Endothelial cell of umbilical vein (primary cell): ENCODE data around the gene TAX1BP3. TPM values are rescaled to one million over a fixed set of nuclear protein-coding genes. Genes with fewer than 3 reads are reported as not detected.

Experiments used
- BruUV-seq: library from RNA; stranded (reverse); fragments of 400-500 nt; replicated peaks from 2 replicates; lab custom pipeline; 2021; lab: Mats Ljungman, UMichigan
- CTCF ChIA-PET: fragments of 300-600, 350-600 bp; sonication (Branson Sonifier 250); formaldehyde crosslinking; loops from one replicate; lab custom pipeline; 2021; ENCODE audit warnings: antibody characterized with exemption, inconsistent platforms; lab: Charles Lee
- POLR2A ChIA-PET: fragments of 300-600, 350-600 bp; sonication (Branson Sonifier 250); formaldehyde crosslinking; loops from one replicate; lab custom pipeline; 2021; ENCODE audit warnings: antibody characterized with exemption, inconsistent platforms; lab: Charles Lee
- DNase-seq: peaks from one replicate; pipeline ENCODE4 v3.0.0-alpha.2; 2011; ENCODE audit warnings: low read depth, low spot score
- FAIRE-seq: peaks from 2 replicates; lab custom pipeline; 2011; peaks lifted over from hg19 to GRCh38; lab: Jason Lieb, UNC
- H2AFZ ChIP-seq: 2 replicates; pipeline ENCODE4 v1.6.0; 2012; ENCODE audit warnings: low read depth, low read length, control low read depth, inconsistent platforms
- H3K27ac ChIP-seq: 2 replicates; pipeline ENCODE4 v1.5.1; 2011; ENCODE audit warnings: low read depth, mild to moderate bottlenecking, control low read depth, low read length, moderate library complexity; ENCODE audit not compliant: insufficient read depth
- H3K27me3 ChIP-seq, 2 experiments: 2 replicates each; pipeline versions ENCODE4 v1.6.0 to v1.6.1; 2011; ENCODE audit warnings: low read length in 2 of 2, mixed read lengths in 1 of 2; ENCODE audit not compliant: control insufficient read depth in 2 of 2, insufficient read depth in 2 of 2
- H3K36me3 ChIP-seq, 2 experiments: 2 replicates in 1 of 2; 3 replicates in 1 of 2; pipeline ENCODE4 v1.5.1; 2011; ENCODE audit warnings: low read length in 2 of 2, mild to moderate bottlenecking in 1 of 2, moderate library complexity in 1 of 2; ENCODE audit not compliant: control insufficient read depth in 2 of 2, insufficient read depth in 2 of 2; ENCODE audit errors: extremely low read depth in 1 of 2
- H3K4me1 ChIP-seq: 3 replicates; pipeline ENCODE4 v1.5.1; 2011; ENCODE audit warnings: mild to moderate bottlenecking, low read length; ENCODE audit not compliant: control insufficient read depth, insufficient read depth; ENCODE audit errors: extremely low read depth
- H3K4me2 ChIP-seq: 2 replicates; pipeline ENCODE4 v1.6.1; 2011; ENCODE audit warnings: low read length, control low read depth, mixed read lengths; ENCODE audit not compliant: insufficient read depth
- H3K4me3 ChIP-seq, 3 experiments: fragments of 200-600 bp in 1 of 3; sonication (generic), shearing (Covaris generic) in 1 of 3; replicated peaks in 1 of 3; 2 replicates each; pipeline ENCODE4 v1.5.1; 2011 to 2016; ENCODE audit warnings: control low read depth in 3 of 3, low read length in 3 of 3, mild to moderate bottlenecking in 2 of 3, inconsistent platforms in 1 of 3, low read depth in 1 of 3, moderate library complexity in 1 of 3; ENCODE audit not compliant: insufficient read depth in 1 of 3
- H3K79me2 ChIP-seq: 2 replicates; pipeline ENCODE4 v1.6.0; 2012; ENCODE audit warnings: low read length, inconsistent platforms; ENCODE audit not compliant: control insufficient read depth, insufficient read depth
- H3K9ac ChIP-seq: replicated peaks from 2 replicates; pipeline ENCODE3; 2011; ENCODE audit warnings: low read length, control low read depth; ENCODE audit not compliant: insufficient read depth; ENCODE audit errors: extremely low read depth
- H3K9me1 ChIP-seq: replicated peaks from 3 replicates; pipeline ENCODE4 v1.6.0; 2011; ENCODE audit warnings: mild to moderate bottlenecking, low read length; ENCODE audit not compliant: control insufficient read depth, insufficient read depth; ENCODE audit errors: extremely low read depth
- H3K9me3 ChIP-seq: replicated peaks from 2 replicates; pipeline ENCODE4 v1.5.1; 2012; ENCODE audit warnings: low read length, inconsistent platforms; ENCODE audit not compliant: control insufficient read depth, insufficient read depth
- H4K20me1 ChIP-seq: replicated peaks from 2 replicates; pipeline ENCODE3; 2011; ENCODE audit warnings: mild to moderate bottlenecking, low read length; ENCODE audit not compliant: control insufficient read depth, insufficient read depth; ENCODE audit errors: extremely low read depth
- EZH2 ChIP-seq: IDR thresholded peaks from 2 replicates; pipeline ENCODE4 v1.6.1; 2012; ENCODE audit warnings: borderline replicate concordance, low read depth, mild to moderate bottlenecking, moderate library complexity, low read length, inconsistent platforms; ENCODE audit not compliant: severe bottlenecking
- FOS ChIP-seq: IDR thresholded peaks from 2 replicates; pipeline ENCODE4 v1.6.1; 2011; ENCODE audit warnings: mild to moderate bottlenecking, low read length, moderate library complexity, borderline replicate concordance; ENCODE audit not compliant: insufficient read depth
- GATA2 ChIP-seq: IDR thresholded peaks from 2 replicates; pipeline ENCODE4 v1.7.0; 2011; ENCODE audit warnings: low read depth, mild to moderate bottlenecking, moderate library complexity, mixed read lengths, low read length; ENCODE audit not compliant: insufficient read length, insufficient read depth
- JUN ChIP-seq: IDR thresholded peaks from 2 replicates; pipeline ENCODE4 v1.6.1; 2011; ENCODE audit warnings: borderline replicate concordance, low read depth; ENCODE audit not compliant: insufficient read length, insufficient read depth
- MYC ChIP-seq: IDR thresholded peaks from one replicate; pipeline ENCODE4 v1.6.1; 2011; ENCODE audit warnings: mild to moderate bottlenecking, low read depth, low read length
- POLR2A ChIP-seq: IDR thresholded peaks from 2 replicates; pipeline ENCODE4 v1.6.1; 2012; ENCODE audit warnings: low read depth, mild to moderate bottlenecking, control low read depth, low read length
- POLR2AphosphoS5 ChIP-seq: IDR thresholded peaks from 2 replicates; pipeline ENCODE4 v1.6.1; 2012; ENCODE audit warnings: low read depth, mild to moderate bottlenecking, control low read depth, low read length, moderate library complexity; ENCODE audit not compliant: insufficient read depth
- dilution Hi-C: fragments of 300-500 bp; cut with MboI; formaldehyde crosslinking; loops from one replicate; pipeline ENCODE4 v1.15.0; 2019; ENCODE audit warnings: low sequenced_read_pairs; ENCODE audit not compliant: extremely low pct_ligation_motif_present
- intact Hi-C: fragments of 100-400 bp; cut with micrococcal nuclease; formaldehyde crosslinking; loops from one replicate; pipeline ENCODE4 v1.10.0; 2022
- polyA plus RNA-seq, 4 experiments: library from polyadenylated mRNA; depleted of rRNA in 3 of 4; stranded (reverse) in 3 of 4; unstranded in 1 of 4; fragments of >200 nt; gene quantifications; 2 replicates each; pipeline versions ENCODE4 v1.2.1 to v1.2.3, GENCODE V29; 2011 to 2012; ENCODE audit warnings: missing spikeins in 1 of 4
- total RNA-seq: library from RNA; stranded (reverse); gene quantifications from 2 replicates; pipeline ENCODE4 v1.2.3, GENCODE V29; 2021
- TF ChIP-seq, protein P1 (sequence below): IDR thresholded peaks from 2 replicates; pipeline ENCODE4 v1.6.1; 2011; ENCODE audit not compliant: insufficient read depth, insufficient read length
- TF ChIP-seq, protein P2 (sequence below), 2 donors: IDR thresholded peaks; 1 replicate in 1 of 2; 2 replicates in 1 of 2; pipeline ENCODE4 v1.5.1; 2011; ENCODE audit warnings: low read length in 2 of 2, mild to moderate bottlenecking in 2 of 2, moderate library complexity in 2 of 2, control low read depth in 1 of 2, inconsistent platforms in 1 of 2, low read depth in 1 of 2; ENCODE audit not compliant: insufficient read depth in 1 of 2; ENCODE audit errors: extremely low read depth in 1 of 2

The TAX1BP3 gene
- total and polyA plus RNA-seq, 2 donors (not counting 3 experiments of a cell fraction or from before 2014, with no cell fraction given) = 254 to 315 TPM

DNA sequence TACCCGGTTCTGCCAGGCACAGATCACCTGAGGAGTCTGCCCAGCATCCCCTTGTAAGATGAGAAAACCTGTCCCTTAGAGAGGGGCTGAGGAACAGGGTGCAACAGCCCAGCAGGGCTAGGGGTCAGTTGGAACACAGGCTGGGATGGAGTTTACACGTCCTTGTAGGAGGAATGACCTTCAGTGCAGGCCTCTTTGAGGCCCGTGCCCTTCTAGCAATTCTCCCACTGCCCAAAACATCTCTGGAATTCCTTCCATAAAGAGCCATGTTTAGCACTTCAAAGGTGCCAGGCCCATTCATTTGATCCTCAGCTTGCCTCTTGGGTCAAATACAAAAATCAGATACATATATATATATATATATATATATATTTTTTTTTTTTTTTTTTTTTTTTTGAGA lies 27.4 kb downstream of the TAX1BP3 start:
- CTCF ChIA-PET = interaction anchor here (1.2 kb wide), 1 partner anchor 592 kb away, joined by 5 read pairs; no protein-coding TSS in a partner anchor
- POLR2A ChIA-PET = no interaction called here

More for the DNA sequence above, 27.4 kb downstream of the TAX1BP3 start:
- Histone ChIP-seq H3K4me2 (no peak overlapping the region), H3K9me1 (no peaks in the 10 kb centered on the region), H3K79me2 (peaks cover 6% of the 10 kb centered on the region), H2AFZ (no peak overlapping the region), H3K9ac (no peak overlapping the region), H3K4me1 (peaks cover 10% of the 10 kb centered on the region), H3K9me3 (no peaks in the 10 kb centered on the region), H3K27ac (no peak overlapping the region), H3K4me3 (no peak overlapping the region), H3K36me3 (peaks cover 0 to 7% of the 10 kb centered on the region in 2 experiments), H3K27me3 (no peaks in the 10 kb centered on the region), H4K20me1 (no peaks in the 10 kb centered on the region)
- BruUV-seq = no TSS peak
- intact Hi-C loops = no loop called here
- FAIRE-seq (no peak), DNase-seq (no peak)
- no peak for TF ChIP-seq JUN
- no peak for TF ChIP-seq POLR2AphosphoS5
- TF ChIP-seq MYC = no peak
- TF ChIP-seq GATA2 = no peak
- TF ChIP-seq, protein P1, sequence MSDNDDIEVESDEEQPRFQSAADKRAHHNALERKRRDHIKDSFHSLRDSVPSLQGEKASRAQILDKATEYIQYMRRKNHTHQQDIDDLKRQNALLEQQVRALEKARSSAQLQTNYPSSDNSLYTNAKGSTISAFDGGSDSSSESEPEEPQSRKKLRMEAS = no peak
- no peak for TF ChIP-seq FOS
- TF ChIP-seq EZH2 = no peak
- no peak for TF ChIP-seq POLR2A
- TF ChIP-seq, protein P2, sequence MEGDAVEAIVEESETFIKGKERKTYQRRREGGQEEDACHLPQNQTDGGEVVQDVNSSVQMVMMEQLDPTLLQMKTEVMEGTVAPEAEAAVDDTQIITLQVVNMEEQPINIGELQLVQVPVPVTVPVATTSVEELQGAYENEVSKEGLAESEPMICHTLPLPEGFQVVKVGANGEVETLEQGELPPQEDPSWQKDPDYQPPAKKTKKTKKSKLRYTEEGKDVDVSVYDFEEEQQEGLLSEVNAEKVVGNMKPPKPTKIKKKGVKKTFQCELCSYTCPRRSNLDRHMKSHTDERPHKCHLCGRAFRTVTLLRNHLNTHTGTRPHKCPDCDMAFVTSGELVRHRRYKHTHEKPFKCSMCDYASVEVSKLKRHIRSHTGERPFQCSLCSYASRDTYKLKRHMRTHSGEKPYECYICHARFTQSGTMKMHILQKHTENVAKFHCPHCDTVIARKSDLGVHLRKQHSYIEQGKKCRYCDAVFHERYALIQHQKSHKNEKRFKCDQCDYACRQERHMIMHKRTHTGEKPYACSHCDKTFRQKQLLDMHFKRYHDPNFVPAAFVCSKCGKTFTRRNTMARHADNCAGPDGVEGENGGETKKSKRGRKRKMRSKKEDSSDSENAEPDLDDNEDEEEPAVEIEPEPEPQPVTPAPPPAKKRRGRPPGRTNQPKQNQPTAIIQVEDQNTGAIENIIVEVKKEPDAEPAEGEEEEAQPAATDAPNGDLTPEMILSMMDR (IDR thresholded peaks at IDR 0.05; ENCODE audit: extremely low read depth in 1 of 2, insufficient read depth in 1 of 2, low read depth in 1 of 2, low read length in 2 of 2) = no peak
- dilution Hi-C loops = no loop called here
